IPS DF 6.9 (cell line): ENCODE data around the gene LIPK.
"Not testable (repeated sequence)": the region's sequence is repeated elsewhere in the genome, so short reads cannot be mapped to it uniquely, and the experiment has no call there.

Source experiments
- DNase-seq: peaks from one replicate; pipeline ENCODE4 v3.0.0-alpha.2; 2013; ENCODE audit warnings: low read depth, low spot score
- H3K27ac ChIP-seq: one replicate; pipeline ENCODE4 v1.5.1; 2013; ENCODE audit warnings: low read length, control low read depth
- H3K27me3 ChIP-seq: 2 replicates; pipeline ENCODE4 v1.6.1; 2013; ENCODE audit warnings: mild to moderate bottlenecking, low read length; ENCODE audit not compliant: control insufficient read depth, insufficient read depth
- H3K36me3 ChIP-seq: 2 replicates; pipeline ENCODE4 v1.6.1; 2013; ENCODE audit warnings: low read length; ENCODE audit not compliant: control insufficient read depth, insufficient read depth
- H3K4me1 ChIP-seq: 2 replicates; pipeline ENCODE4 v1.6.1; 2013; ENCODE audit warnings: low read length; ENCODE audit not compliant: control insufficient read depth, insufficient read depth
- H3K4me3 ChIP-seq: 2 replicates; pipeline ENCODE4 v1.5.1; 2013; ENCODE audit warnings: mild to moderate bottlenecking, low read length
- H3K9me3 ChIP-seq: 2 replicates; pipeline ENCODE4 v1.6.1; 2013; ENCODE audit warnings: low read length, inconsistent platforms; ENCODE audit not compliant: control insufficient read depth, insufficient read depth
- WGBS: extraction: QIAGEN DNeasy Blood & Tissue Kit; methylation state at CpG from one replicate; pipeline ENCODE4 v1.1.7; 2013; ENCODE audit warnings: mixed read lengths, missing lambda C conversion rate; ENCODE audit not compliant: insufficient read length, insufficient coverage; 5-methylcytosine and 5-hydroxymethylcytosine counted together

Gene LIPK

DNA sequence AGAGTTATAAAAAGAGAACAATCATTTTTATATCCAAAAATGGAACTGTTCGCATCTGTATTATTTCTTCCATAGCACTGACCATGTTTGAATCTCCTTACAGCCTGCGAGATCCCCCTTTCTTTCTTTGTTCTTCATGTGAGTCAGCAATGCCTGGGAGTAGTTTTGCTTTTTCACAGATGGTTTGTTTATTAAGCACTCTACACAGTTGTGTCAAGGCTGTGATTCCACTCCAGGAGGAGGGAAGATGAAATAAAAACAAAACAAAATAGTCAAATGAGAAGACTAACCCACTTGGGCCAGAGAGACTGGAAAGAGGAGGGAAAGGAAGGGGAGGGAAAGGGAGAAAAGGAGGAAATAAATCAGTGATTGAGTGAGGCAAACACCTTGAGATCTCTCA lies 34.0 kb upstream of the LIPK start:
- DNase-seq, result no peak
- Histone ChIP-seq H3K9me3 (no peaks in the 10 kb centered on the region), H3K27me3 (no peaks in the 10 kb centered on the region), H3K36me3 (no peaks in the 10 kb centered on the region), H3K4me3 (no peak overlapping the region), H3K4me1 (no peaks in the 10 kb centered on the region), H3K27ac (no peak overlapping the region)
- WGBS, result no CpG with 5 or more reads among the region's 2 CpGs

DNA sequence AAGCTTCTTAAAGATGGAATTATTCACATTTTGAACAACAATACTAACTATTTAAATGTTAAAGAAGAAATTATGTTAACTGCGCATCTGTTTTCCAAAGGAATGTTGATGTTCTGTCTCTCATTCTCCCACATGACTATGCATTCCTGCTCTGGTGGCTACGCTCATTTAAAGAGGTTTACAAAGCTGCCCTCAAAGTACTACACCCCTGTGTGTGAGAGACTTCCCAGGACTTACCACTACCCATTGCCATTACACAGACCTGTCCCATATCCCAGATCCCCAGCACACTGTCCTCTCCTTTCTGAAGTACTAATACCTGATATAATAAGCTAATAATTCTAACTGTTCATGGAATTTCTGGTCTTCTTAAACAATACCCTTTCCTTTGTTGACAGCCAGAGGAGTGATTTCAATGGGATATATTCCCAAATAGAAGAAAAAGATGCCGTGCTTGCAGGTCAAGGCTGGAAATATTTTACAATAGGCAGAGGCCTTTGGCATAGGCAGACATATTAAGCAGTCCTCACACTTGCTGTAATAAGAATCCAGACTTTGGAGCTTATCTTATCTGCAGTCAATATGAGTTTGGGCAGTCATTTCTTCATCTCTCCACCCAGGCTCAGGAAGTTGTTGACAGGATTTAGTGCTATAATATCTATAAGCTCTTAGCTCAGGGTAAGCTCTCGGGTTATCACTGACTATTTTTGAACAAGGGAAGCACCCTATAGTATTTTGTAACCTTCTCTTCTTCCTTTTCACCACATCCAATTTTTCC lies 29.6 kb upstream of the LIPK start:
- WGBS, result no CpG with 5 or more reads among the region's 4 CpGs
- DNase-seq, result no peak
- H3K4me3 ChIP-seq, result no peak overlapping the region

DNA sequence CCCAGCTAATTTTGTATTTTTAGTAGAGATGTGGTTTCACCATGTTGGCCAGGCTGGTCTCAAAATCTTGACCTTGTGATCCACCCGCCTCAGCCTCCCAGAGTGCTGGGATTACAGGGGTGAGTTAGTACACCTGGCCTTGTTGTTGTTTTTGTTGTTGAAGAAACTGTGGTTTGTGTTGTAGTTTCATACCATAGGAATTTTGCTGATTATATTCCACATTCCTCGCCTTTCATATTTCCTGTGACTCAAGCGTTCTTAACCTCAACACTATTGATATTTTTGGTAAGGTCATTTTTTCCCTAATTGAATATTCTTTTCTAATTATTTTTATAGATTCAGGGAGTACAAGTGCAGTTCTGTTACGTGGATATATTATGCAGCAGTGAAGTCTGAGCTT lies 25.1 kb upstream of the LIPK start:
- Histone ChIP-seq H3K4me3 (no peak overlapping the region), H3K36me3 (no peaks in the 10 kb centered on the region), H3K27ac (no peak overlapping the region), H3K4me1 (no peaks in the 10 kb centered on the region), H3K27me3 (no peaks in the 10 kb centered on the region), H3K9me3 (no peaks in the 10 kb centered on the region)
- WGBS, result no CpG with 5 or more reads among the region's 4 CpGs
- no peak for DNase-seq

More for the DNA sequence above, 29.6 kb upstream of the LIPK start:
- Histone ChIP-seq H3K27me3 (no peaks in the 10 kb centered on the region), H3K9me3 (no peaks in the 10 kb centered on the region), H3K4me1 (no peaks in the 10 kb centered on the region), H3K36me3 (no peaks in the 10 kb centered on the region), H3K27ac (no peak overlapping the region)

GRCh38 chr10:88682491-88682890 lies 23.6 kb upstream of the LIPK start:
- 100% methylated on average over 1 of the region's 4 CpGs for WGBS
- H3K36me3 ChIP-seq, result no peaks in the 10 kb centered on the region
- H3K9me3 ChIP-seq, result no peaks in the 10 kb centered on the region
- no peak overlapping the region for H3K27ac ChIP-seq
- H3K4me1 ChIP-seq, result no peaks in the 10 kb centered on the region
- H3K27me3 ChIP-seq, result no peaks in the 10 kb centered on the region
- no peak overlapping the region for H3K4me3 ChIP-seq
- DNase-seq, result no peak

- Histone ChIP-seq H3K4me3 (no peak overlapping the region), H3K27ac (no peak overlapping the region), H3K4me1 (no peaks in the 10 kb centered on the region), H3K9me3 (no peaks in the 10 kb centered on the region), H3K36me3 (no peaks in the 10 kb centered on the region), H3K27me3 (no peaks in the 10 kb centered on the region)
- no peak for DNase-seq
Observed at GRCh38 chr10:88687853-88688467, 18.1 kb upstream of the LIPK start.

DNA sequence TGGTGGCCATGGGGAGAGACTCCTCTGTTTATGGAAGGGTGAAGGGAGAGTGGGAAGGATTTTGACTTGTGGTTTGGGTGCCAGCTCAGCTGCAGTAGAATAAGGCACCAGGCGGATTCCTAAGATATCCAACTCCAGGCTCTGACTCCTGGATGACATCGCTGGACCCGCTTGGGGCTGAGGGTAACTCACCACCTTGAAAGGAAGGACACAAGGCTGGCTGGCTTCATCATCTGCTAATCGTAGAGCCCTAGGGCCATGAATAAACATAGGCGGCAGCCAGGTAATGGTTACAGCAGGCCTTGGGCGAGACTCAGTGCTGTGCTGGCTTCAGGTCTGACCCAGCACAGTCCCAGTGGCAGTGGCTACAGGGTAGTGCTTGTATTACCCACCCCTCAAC lies 16.7 kb upstream of the LIPK start:
- WGBS, result no CpG with 5 or more reads among the region's 6 CpGs
- Histone ChIP-seq H3K27me3 (no peaks in the 10 kb centered on the region), H3K9me3 (no peaks in the 10 kb centered on the region), H3K4me1 (no peaks in the 10 kb centered on the region), H3K27ac (no peak overlapping the region), H3K36me3 (no peaks in the 10 kb centered on the region), H3K4me3 (no peak overlapping the region)
- no peak for DNase-seq

GRCh38 chr10:88693392-88694020 lies 12.5 kb upstream of the LIPK start:
- DNase-seq, result no peak
- Histone ChIP-seq H3K9me3 (no peaks in the 10 kb centered on the region), H3K4me3 (no peak overlapping the region), H3K36me3 (no peaks in the 10 kb centered on the region), H3K27ac (no peak overlapping the region), H3K27me3 (peaks cover 16% of the 10 kb centered on the region), H3K4me1 (no peaks in the 10 kb centered on the region)
- WGBS, result no CpG with 5 or more reads among the region's 4 CpGs

DNA sequence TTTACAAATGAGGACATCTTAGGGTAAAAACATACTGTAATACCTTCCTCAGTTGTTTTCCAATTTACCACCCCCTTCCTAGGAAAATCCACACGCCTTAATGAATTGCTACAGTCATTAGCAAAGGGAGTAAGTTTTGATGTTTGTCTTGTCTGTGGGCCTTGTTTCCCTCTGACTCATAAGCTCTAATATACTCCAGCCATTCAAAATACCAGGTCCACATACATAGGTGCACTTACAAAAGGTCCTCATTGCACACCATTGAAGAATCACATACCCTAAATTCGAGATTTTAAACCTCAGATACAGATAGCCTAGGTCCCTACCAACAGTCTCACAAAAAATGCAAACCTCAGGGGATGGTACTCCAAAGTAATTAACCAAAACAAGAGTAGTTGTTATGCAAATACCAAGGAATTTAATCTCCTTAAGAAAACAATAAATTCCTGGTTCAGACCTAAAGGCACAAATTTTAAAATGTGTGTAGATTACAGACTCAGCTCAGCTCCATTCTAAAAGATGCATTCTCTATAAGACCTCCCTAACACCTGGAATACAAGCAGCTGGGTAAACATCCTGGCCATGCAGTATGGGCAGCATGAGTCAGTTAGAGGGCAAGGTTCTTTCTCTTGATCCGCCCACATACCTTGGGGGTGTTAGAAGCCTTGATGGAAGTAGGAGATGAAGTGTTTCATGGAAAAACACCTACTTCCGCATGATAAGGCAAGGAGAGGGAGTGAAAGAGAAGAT lies 3.0 kb upstream of the LIPK start:
- Histone ChIP-seq H3K36me3 (no peaks in the 10 kb centered on the region), H3K27me3 (peaks cover 37% of the 10 kb centered on the region), H3K4me3 (no peak overlapping the region), H3K27ac (no peak overlapping the region), H3K9me3 (no peaks in the 10 kb centered on the region), H3K4me1 (no peaks in the 10 kb centered on the region)
- WGBS, result no CpG with 5 or more reads among the region's 4 CpGs
- DNase-seq, result peak; percentile 67

GRCh38 chr10:88707429-88708155 lies 1.5 kb downstream of the LIPK start:
- no CpG with 5 or more reads among the region's 2 CpGs for WGBS

DNA sequence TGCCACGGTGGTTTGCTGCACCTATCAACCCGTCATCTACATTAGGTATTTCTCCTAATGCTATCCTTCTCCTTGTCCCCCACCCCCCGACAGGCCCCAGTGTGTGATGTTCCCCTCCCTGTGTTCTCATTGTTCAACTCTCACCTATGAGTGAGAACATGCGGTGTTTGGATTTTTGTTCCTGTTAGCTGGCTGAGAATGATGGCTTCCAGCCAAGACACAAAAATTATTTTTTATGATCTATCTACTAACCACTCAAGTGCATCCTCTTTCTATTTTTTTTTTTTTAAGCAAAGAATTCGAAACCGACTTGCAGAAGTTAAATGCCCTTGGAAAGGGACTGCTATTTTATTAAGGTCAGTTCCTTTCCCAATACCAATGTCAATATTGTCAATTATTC lies 3.3 kb downstream of the LIPK start:
- H3K4me1 ChIP-seq, DNase-seq, H3K36me3 ChIP-seq, H3K27ac ChIP-seq, H3K9me3 ChIP-seq, H3K4me3 ChIP-seq: not testable (repeated sequence)
- no CpG with 5 or more reads among the region's 6 CpGs for WGBS
- H3K27me3 ChIP-seq, result peaks cover 12% of the 10 kb centered on the region; the same call in 1 of the 2 replicates

More at GRCh38 chr10:88707429-88708155, 1.5 kb downstream of the LIPK start:
- no peaks in the 10 kb centered on the region for H3K36me3 ChIP-seq
- peaks cover 18% of the 10 kb centered on the region; the same call in 1 of the 2 replicates for H3K27me3 ChIP-seq
- no peak overlapping the region for H3K27ac ChIP-seq
- no peak for DNase-seq
- no peaks in the 10 kb centered on the region for H3K9me3 ChIP-seq
- H3K4me1 ChIP-seq, result no peaks in the 10 kb centered on the region
- H3K4me3 ChIP-seq, result no peak overlapping the region
